ENCODE data around the gene NCOR2. TPM values are rescaled to one million over a fixed set of nuclear protein-coding genes. Genes with fewer than 3 reads are reported as not detected.

NCOR2 gene
- total and polyA plus RNA-seq, 10 of the 15 experiments (the other 5 are each of a cell fraction or from before 2014, with no cell fraction given): 0.43 to 179 (median 14.9) TPM

DNA sequence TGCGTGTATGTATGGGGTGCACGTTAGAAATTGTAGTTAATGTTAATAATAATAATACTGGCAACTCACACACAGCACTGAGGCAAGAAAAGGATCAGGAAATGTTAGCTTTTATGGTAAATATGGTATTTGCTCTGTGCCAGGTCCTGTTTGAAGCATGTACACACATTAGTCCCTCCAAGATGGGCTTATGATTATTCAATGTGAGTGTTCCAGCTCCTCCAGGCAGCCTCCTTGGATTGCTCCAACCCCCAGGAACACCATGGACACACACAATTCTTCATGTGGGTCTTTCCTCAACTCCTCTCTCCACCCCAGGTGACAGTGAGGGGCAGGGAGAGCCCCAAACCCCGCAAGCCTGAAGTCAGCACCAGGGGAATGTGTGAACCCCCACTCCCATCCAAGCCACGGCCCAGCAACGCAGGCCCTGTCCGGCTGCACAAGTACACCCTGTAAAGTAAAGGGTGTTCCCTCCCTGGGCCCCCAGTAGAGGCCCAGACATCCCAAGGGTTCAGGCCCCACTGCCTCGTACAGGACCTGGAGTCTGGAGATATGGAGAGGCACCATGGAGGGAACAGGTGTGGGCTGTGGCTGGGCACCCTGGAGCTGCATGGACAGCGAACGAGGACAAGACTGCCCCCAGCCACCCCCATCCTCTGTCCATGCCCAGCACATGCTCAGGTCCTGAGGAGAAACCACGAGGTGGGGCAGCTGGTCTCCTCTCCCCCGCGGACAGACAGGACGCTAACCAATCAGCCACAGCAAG lies 41.3 kb downstream of the NCOR2 start:
- Histone ChIP-seq H3K4me1 (ENCODE audit: control insufficient read depth, insufficient read depth, low read length) (peaks cover 6% of the 10 kb centered on the region), H3K4me2 (ENCODE audit: control insufficient read depth, insufficient read depth) (no peak overlapping the region), H4K20me1 (ENCODE audit: control insufficient read depth, insufficient read depth) (peaks cover 4% of the 10 kb centered on the region)

More for the DNA sequence above, 41.3 kb downstream of the NCOR2 start:
- H3K4me3 ChIP-seq: no peak overlapping the region
- RAD21 ChIA-PET (ENCODE audit: unreplicated experiment): no interaction called here
- DNase-seq (ENCODE audit: low read depth, low spot score): no peak
- H3K27me3 ChIP-seq (replicated peaks in 1 of 2; ENCODE audit: control insufficient read depth in 2 of 2, insufficient read depth in 2 of 2, low read length in 1 of 2): no peaks in the 10 kb centered on the region
- peaks cover 15% of the 10 kb centered on the region for H3K79me2 ChIP-seq (ENCODE audit: control insufficient read depth, insufficient read depth, low read length)
- SMC1A ChIA-PET (ENCODE audit: uncharacterized antibody, unreplicated experiment): interaction anchor here (1.5 to 1.7 kb wide), 2 partner anchors 35 to 38 kb away, joined by 3 to 4 read pairs; no protein-coding TSS in a partner anchor
- no peak for FAIRE-seq
- H3K27ac ChIP-seq (ENCODE audit: control insufficient read depth, insufficient read depth): no peak overlapping the region
- 97% methylated on average over 13 of the region's 13 CpGs for WGBS (ENCODE audit: insufficient coverage, insufficient replicate concordance, low lambda C conversion rate, missing lambda C conversion rate)
- no peak for ATAC-seq
- no peaks in the 10 kb centered on the region for H3K9me3 ChIP-seq (replicated peaks; ENCODE audit: control insufficient read depth, insufficient read depth, low read length)
- BruUV-seq (replicated peaks): no TSS peak
- CTCF ChIA-PET: no interaction called here
- no peak overlapping the region for H3K9ac ChIP-seq (ENCODE audit: control insufficient read depth, insufficient read depth, low read length)
- H3K36me3 ChIP-seq (ENCODE audit: control insufficient read depth in 2 of 2, insufficient read depth in 2 of 2, low read length in 1 of 2): peaks cover 5 to 8% of the 10 kb centered on the region in 2 experiments; a peak in 3 of 4 replicates
- POLR2A ChIA-PET: no interaction called here
- intact Hi-C loops (cut with micrococcal nuclease; ENCODE audit: unreplicated experiment) (no loop called here), in situ Hi-C loops (cut with MboI) (no loop called here)
- H2AFZ ChIP-seq (ENCODE audit: control insufficient read depth, low read depth, low read length): no peak overlapping the region
- TF ChIP-seq, protein P1, sequence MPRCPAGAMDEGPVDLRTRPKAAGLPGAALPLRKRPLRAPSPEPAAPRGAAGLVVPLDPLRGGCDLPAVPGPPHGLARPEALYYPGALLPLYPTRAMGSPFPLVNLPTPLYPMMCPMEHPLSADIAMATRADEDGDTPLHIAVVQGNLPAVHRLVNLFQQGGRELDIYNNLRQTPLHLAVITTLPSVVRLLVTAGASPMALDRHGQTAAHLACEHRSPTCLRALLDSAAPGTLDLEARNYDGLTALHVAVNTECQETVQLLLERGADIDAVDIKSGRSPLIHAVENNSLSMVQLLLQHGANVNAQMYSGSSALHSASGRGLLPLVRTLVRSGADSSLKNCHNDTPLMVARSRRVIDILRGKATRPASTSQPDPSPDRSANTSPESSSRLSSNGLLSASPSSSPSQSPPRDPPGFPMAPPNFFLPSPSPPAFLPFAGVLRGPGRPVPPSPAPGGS (IDR thresholded peaks at IDR 0.05; ENCODE audit: borderline replicate concordance, insufficient read depth, low read depth, low read length, poor library complexity, severe bottlenecking): no peak
- TF ChIP-seq POU2F2 (IDR thresholded peaks at IDR 0.05; ENCODE audit: borderline replicate concordance, low read depth, low read length): no peak
- TF ChIP-seq, protein P2, sequence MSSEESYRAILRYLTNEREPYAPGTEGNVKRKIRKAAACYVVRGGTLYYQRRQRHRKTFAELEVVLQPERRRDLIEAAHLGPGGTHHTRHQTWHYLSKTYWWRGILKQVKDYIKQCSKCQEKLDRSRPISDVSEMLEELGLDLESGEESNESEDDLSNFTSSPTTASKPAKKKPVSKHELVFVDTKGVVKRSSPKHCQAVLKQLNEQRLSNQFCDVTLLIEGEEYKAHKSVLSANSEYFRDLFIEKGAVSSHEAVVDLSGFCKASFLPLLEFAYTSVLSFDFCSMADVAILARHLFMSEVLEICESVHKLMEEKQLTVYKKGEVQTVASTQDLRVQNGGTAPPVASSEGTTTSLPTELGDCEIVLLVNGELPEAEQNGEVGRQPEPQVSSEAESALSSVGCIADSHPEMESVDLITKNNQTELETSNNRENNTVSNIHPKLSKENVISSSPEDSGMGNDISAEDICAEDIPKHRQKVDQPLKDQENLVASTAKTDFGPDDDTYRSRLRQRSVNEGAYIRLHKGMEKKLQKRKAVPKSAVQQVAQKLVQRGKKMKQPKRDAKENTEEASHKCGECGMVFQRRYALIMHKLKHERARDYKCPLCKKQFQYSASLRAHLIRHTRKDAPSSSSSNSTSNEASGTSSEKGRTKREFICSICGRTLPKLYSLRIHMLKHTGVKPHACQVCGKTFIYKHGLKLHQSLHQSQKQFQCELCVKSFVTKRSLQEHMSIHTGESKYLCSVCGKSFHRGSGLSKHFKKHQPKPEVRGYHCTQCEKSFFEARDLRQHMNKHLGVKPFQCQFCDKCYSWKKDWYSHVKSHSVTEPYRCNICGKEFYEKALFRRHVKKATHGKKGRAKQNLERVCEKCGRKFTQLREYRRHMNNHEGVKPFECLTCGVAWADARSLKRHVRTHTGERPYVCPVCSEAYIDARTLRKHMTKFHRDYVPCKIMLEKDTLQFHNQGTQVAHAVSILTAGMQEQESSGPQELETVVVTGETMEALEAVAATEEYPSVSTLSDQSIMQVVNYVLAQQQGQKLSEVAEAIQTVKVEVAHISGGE (CRISPR knock-in tag; IDR thresholded peaks at IDR 0.05): no peak
- TF ChIP-seq, protein P3, sequence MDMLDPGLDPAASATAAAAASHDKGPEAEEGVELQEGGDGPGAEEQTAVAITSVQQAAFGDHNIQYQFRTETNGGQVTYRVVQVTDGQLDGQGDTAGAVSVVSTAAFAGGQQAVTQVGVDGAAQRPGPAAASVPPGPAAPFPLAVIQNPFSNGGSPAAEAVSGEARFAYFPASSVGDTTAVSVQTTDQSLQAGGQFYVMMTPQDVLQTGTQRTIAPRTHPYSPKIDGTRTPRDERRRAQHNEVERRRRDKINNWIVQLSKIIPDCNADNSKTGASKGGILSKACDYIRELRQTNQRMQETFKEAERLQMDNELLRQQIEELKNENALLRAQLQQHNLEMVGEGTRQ (IDR thresholded peaks at IDR 0.05; ENCODE audit: borderline replicate concordance, low read depth, low read length): no peak
- no peak for TF ChIP-seq STAT1 (conservative IDR thresholded peaks at IDR 0.05)
- TF ChIP-seq, protein P4, sequence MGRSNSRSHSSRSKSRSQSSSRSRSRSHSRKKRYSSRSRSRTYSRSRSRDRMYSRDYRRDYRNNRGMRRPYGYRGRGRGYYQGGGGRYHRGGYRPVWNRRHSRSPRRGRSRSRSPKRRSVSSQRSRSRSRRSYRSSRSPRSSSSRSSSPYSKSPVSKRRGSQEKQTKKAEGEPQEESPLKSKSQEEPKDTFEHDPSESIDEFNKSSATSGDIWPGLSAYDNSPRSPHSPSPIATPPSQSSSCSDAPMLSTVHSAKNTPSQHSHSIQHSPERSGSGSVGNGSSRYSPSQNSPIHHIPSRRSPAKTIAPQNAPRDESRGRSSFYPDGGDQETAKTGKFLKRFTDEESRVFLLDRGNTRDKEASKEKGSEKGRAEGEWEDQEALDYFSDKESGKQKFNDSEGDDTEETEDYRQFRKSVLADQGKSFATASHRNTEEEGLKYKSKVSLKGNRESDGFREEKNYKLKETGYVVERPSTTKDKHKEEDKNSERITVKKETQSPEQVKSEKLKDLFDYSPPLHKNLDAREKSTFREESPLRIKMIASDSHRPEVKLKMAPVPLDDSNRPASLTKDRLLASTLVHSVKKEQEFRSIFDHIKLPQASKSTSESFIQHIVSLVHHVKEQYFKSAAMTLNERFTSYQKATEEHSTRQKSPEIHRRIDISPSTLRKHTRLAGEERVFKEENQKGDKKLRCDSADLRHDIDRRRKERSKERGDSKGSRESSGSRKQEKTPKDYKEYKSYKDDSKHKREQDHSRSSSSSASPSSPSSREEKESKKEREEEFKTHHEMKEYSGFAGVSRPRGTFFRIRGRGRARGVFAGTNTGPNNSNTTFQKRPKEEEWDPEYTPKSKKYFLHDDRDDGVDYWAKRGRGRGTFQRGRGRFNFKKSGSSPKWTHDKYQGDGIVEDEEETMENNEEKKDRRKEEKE (IDR thresholded peaks at IDR 0.05): no peak
- TF ChIP-seq EZH2 (IDR thresholded peaks at IDR 0.05; ENCODE audit: borderline replicate concordance, control insufficient read depth, low read depth, low read length): no peak
